Upper lobe of left lung (tissue), 6 donors: Measurements from ENCODE around the gene GRIK2. TPM values are rescaled to one million over a fixed set of nuclear protein-coding genes. Genes with fewer than 3 reads are reported as not detected.

Source experiments
- ATAC-seq, 2 donors: fragments of 200-7000 bp; cut with Tn5 transposase; one replicate each; pipeline ENCODE4 v1.9.1; 2022; ENCODE audit warnings: mild to moderate bottlenecking in 2 of 2, moderate library complexity in 2 of 2; ENCODE audit not compliant: low FRiP score in 2 of 2
- DNase-seq, 2 donors: peaks; one replicate each; pipeline ENCODE4 v3.0.0-alpha.2; 2019 to 2020
- H3K27ac ChIP-seq, 4 donors: fragments of 200-600 bp; sonication (generic); one replicate each; pipeline ENCODE4 v1.5.1; 2016 to 2019
- H3K27me3 ChIP-seq, 4 donors: fragments of 200-600 bp; sonication (generic); one replicate each; pipeline ENCODE4 v1.5.1; 2017 to 2019
- H3K36me3 ChIP-seq, 4 donors: fragments of 200-600 bp; sonication (generic); one replicate each; pipeline ENCODE4 v1.5.1; 2016 to 2019
- H3K4me1 ChIP-seq, 4 donors: fragments of 200-600 bp; sonication (generic); one replicate each; pipeline ENCODE4 v1.5.1; 2018 to 2019
- H3K4me3 ChIP-seq, 4 donors: fragments of 200-600 bp; sonication (generic); one replicate each; pipeline ENCODE4 v1.5.1; 2017 to 2019; ENCODE audit warnings: mild to moderate bottlenecking in 2 of 4, moderate library complexity in 1 of 4
- H3K9me3 ChIP-seq, 4 donors: fragments of 200-600 bp; sonication (generic); one replicate each; pipeline ENCODE4 v1.5.1; 2018 to 2019
- EP300 ChIP-seq, 4 donors: sonication (generic); formaldehyde crosslinking; IDR thresholded peaks; one replicate each; pipeline ENCODE4 v1.5.1; 2017; ENCODE audit warnings: antibody characterized with exemption in 4 of 4, control low read depth in 2 of 4
- POLR2A ChIP-seq, 4 donors: fragments of 450-650 bp; IDR thresholded peaks; one replicate each; pipeline ENCODE4 v1.5.1; 2016 to 2017; ENCODE audit warnings: antibody characterized with exemption in 4 of 4, mild to moderate bottlenecking in 2 of 4
- POLR2AphosphoS5 ChIP-seq, 2 donors: sonication (generic); formaldehyde crosslinking; IDR thresholded peaks; one replicate each; pipeline ENCODE4 v1.5.1; 2017; ENCODE audit warnings: antibody characterized with exemption in 2 of 2
- WGBS, 2 donors: methylation state at CpG; one replicate each; pipeline ENCODE4 v1.1.5; 2017 to 2018; 5-methylcytosine and 5-hydroxymethylcytosine counted together
- total RNA-seq, 6 donors: library from RNA; depleted of rRNA in 4 of 6; stranded (reverse); fragments of >200 nt in 4 of 6; gene quantifications; one replicate each; pipeline versions ENCODE4 v1.1.0 to v1.2.1, GENCODE V29; 2016 to 2021
- TF ChIP-seq, protein P1 (sequence below), 6 experiments: fragments of 450-650 bp in 4 of 6; fragments of 200-600 bp in 2 of 6; sonication (generic) in 2 of 6; IDR thresholded peaks; one replicate each; pipeline ENCODE4 v1.5.1; 2016 to 2019; ENCODE audit warnings: antibody characterized with exemption in 6 of 6
- donor health status: DM: no; HTN: no; CAD: no; lungs with moderate emphysema.
- donor health status: DM: no; HTN: yes; CAD: no; lungs with severe emphysema.

GRIK2 gene
- total RNA-seq, 6 donors from 2014 or later, result 0.07 to 1.2 (median 0.50) TPM; not detected in 2

DNA sequence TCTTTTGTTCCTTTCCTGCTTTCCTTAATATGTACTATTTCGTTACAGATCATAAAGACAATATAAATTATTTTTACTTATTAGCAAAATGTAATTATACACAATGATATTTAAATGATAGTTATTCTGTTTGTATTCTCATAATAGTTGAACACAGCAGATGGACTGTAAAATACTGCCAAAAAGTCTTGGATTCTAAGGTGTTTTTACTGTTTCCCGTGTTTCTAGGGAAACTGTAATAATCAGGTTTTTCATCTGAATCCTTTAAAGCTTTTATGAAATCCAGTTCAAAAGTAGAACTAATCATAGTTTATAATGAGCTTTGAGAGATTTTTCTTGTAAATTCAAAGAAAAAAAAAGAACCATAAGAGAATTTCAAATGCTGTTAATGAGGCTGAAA, 148.4 kb downstream of the GRIK2 start:
- WGBS, 2 donors, result 83 to 85% methylated on average over 2 of the region's 2 CpGs

DNA sequence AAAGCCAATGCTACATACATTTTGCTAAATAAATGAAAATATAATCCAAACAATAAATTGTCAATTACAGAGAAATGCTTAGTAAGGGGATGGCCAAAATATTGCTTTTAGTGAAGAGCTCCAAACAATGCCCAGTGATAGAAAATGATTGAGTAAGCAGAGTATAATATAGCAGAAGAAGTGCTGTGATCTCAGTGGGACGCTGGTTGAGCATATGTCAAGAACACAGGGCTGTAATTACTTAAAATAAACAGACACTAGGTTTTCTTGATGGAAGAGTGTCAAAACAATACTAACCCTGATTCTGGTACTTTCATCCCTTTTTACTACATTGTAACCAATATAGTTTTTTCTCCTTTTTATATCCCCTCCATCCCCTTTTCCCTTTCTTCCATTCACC, 150.3 kb downstream of the GRIK2 start:
- Histone ChIP-seq H3K36me3 (no peaks in the 10 kb centered on the region), H3K27me3 (no peaks in the 10 kb centered on the region), H3K27ac (no peak overlapping the region), H3K9me3 (no peaks in the 10 kb centered on the region), H3K4me3 (no peak overlapping the region), H3K4me1 (no peaks in the 10 kb centered on the region)
- DNase-seq, result no peak
- 33 to 37% methylated on average over 1 of the region's 1 CpG for WGBS, 2 donors
- ATAC-seq, result no peak
- no peak for TF ChIP-seq POLR2A (IDR thresholded peaks at IDR 0.05)
- no peak for TF ChIP-seq EP300 (IDR thresholded peaks at IDR 0.05)
- TF ChIP-seq POLR2AphosphoS5 (IDR thresholded peaks at IDR 0.05), result no peak
- TF ChIP-seq, protein P1, sequence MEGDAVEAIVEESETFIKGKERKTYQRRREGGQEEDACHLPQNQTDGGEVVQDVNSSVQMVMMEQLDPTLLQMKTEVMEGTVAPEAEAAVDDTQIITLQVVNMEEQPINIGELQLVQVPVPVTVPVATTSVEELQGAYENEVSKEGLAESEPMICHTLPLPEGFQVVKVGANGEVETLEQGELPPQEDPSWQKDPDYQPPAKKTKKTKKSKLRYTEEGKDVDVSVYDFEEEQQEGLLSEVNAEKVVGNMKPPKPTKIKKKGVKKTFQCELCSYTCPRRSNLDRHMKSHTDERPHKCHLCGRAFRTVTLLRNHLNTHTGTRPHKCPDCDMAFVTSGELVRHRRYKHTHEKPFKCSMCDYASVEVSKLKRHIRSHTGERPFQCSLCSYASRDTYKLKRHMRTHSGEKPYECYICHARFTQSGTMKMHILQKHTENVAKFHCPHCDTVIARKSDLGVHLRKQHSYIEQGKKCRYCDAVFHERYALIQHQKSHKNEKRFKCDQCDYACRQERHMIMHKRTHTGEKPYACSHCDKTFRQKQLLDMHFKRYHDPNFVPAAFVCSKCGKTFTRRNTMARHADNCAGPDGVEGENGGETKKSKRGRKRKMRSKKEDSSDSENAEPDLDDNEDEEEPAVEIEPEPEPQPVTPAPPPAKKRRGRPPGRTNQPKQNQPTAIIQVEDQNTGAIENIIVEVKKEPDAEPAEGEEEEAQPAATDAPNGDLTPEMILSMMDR (IDR thresholded peaks at IDR 0.05), result no peak

More for the DNA sequence above, 148.4 kb downstream of the GRIK2 start:
- ATAC-seq, result no peak
- no peaks in the 10 kb centered on the region for H3K9me3 ChIP-seq
- H3K27ac ChIP-seq, result no peak overlapping the region
- no peaks in the 10 kb centered on the region for H3K4me1 ChIP-seq
- TF ChIP-seq EP300 (IDR thresholded peaks at IDR 0.05) (no peak), POLR2AphosphoS5 (IDR thresholded peaks at IDR 0.05) (no peak)
- no peak overlapping the region for H3K4me3 ChIP-seq
- H3K36me3 ChIP-seq, result no peaks in the 10 kb centered on the region
- H3K27me3 ChIP-seq, result no peaks in the 10 kb centered on the region
- DNase-seq, result no peak

DNA sequence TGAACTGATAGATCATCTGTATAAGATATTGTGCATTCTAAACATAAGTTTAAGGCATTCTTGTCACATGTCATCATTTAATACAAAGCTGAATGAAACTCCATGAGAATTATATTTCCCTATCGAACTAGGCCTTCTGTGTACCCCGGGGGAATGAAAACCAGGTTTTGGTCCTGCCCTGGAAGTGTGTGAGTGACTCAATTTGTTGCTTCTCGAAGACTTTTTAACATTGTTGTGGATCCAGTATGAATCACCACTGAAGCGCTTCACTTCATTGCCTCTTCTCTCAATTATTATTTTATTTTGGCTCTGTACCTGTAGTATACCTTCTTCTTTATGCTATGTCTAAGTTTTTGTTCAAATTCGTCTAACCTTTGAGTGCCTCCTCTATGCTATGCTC, 150.8 kb downstream of the GRIK2 start:
- no peaks in the 10 kb centered on the region for H3K27me3 ChIP-seq
- H3K27ac ChIP-seq, result no peak overlapping the region

DNA sequence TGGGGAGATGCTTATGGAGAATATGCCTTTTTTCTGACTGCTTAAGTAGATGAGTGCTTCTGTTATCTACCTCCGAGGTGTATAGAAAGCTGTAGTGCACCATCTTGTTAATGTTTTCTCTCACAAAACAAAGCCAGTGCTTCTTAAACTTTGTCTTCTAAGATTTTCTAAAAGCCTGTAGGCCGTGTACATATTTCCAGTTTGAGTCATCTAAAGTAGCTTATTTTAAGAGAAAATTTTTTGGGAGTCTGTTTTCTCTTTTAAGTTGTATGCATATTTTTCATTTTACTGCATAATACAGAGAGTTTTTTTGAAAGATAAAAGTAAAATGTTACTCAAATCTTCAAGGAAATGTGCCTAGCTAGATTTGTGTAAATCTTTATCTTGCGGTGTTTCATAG, 151.7 kb downstream of the GRIK2 start:
- Histone ChIP-seq H3K27me3 (no peaks in the 10 kb centered on the region), H3K36me3 (no peaks in the 10 kb centered on the region), H3K4me1 (no peaks in the 10 kb centered on the region), H3K27ac (no peak overlapping the region), H3K4me3 (no peak overlapping the region), H3K9me3 (no peaks in the 10 kb centered on the region)
- TF ChIP-seq, protein P1 (IDR thresholded peaks at IDR 0.05), result no peak
- no peak for TF ChIP-seq POLR2A (IDR thresholded peaks at IDR 0.05)
- no peak for TF ChIP-seq POLR2AphosphoS5 (IDR thresholded peaks at IDR 0.05)
- TF ChIP-seq EP300 (IDR thresholded peaks at IDR 0.05), result no peak
- DNase-seq, result no peak
- WGBS, 2 donors, result 67 to 72% methylated on average over 3 of the region's 3 CpGs
- no peak for ATAC-seq

More for the DNA sequence above, 150.8 kb downstream of the GRIK2 start:
- TF ChIP-seq POLR2A (IDR thresholded peaks at IDR 0.05) (no peak), POLR2AphosphoS5 (IDR thresholded peaks at IDR 0.05) (no peak), EP300 (IDR thresholded peaks at IDR 0.05) (no peak)
- TF ChIP-seq, protein P1 (IDR thresholded peaks at IDR 0.05), result no peak
- H3K36me3 ChIP-seq, result no peaks in the 10 kb centered on the region
- no peak overlapping the region for H3K4me3 ChIP-seq
- no peak for ATAC-seq
- H3K4me1 ChIP-seq, result no peaks in the 10 kb centered on the region
- DNase-seq, result no peak
- WGBS, 2 donors, result 84 to 91% methylated on average over 5 of the region's 5 CpGs
- H3K9me3 ChIP-seq, result no peaks in the 10 kb centered on the region

DNA sequence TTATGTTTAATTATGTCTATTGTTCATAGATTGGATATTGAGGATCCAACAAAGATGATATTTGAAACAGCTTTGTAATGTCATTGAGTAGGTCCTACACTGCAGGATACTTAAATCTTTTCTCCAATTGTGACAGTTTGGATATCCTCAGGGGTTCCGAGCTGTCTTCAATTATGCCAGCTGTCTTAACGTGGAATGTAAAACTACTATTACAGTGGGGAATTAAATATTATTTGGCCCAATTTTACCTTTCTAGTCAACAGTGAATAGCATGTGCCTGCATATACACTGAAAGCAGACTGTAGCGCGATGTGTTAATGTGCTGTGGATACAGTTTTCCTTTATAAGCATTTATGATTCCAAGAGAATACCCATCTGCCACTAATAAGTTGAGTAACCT, 156.9 kb downstream of the GRIK2 start:
- WGBS, 2 donors, result 90 to 95% methylated on average over 4 of the region's 4 CpGs
- Histone ChIP-seq H3K9me3 (no peaks in the 10 kb centered on the region), H3K4me1 (no peaks in the 10 kb centered on the region), H3K36me3 (no peaks in the 10 kb centered on the region), H3K27me3 (no peaks in the 10 kb centered on the region), H3K27ac (no peak overlapping the region), H3K4me3 (no peak overlapping the region)
- DNase-seq (no peak), ATAC-seq (no peak)
- TF ChIP-seq EP300 (IDR thresholded peaks at IDR 0.05) (no peak), POLR2A (IDR thresholded peaks at IDR 0.05) (no peak), POLR2AphosphoS5 (IDR thresholded peaks at IDR 0.05) (no peak)
- TF ChIP-seq, protein P1 (IDR thresholded peaks at IDR 0.05), result no peak
